Neural cell (in vitro differentiated cells): ENCODE results near the gene TRIM37. TPM values are rescaled to one million over a fixed set of nuclear protein-coding genes. Genes with fewer than 3 reads are reported as not detected.

Experiments used
- H2AFZ ChIP-seq: fragments of 200-600, 300-800 bp; sonication (generic), shearing (Covaris generic); 2 replicates; pipeline ENCODE4 v1.6.0; 2014; ENCODE audit warnings: low read depth, mild to moderate bottlenecking, antibody characterized with exemption, low read length, moderate library complexity
- H3F3A ChIP-seq: fragments of 200-600 bp; shearing (Covaris generic); 2 replicates; pipeline ENCODE4 v1.6.1; 2016; ENCODE audit warnings: mild to moderate bottlenecking, moderate library complexity, mixed read lengths, antibody characterized with exemption, low read length; ENCODE audit not compliant: insufficient read depth, poor library complexity, severe bottlenecking
- H3K27ac ChIP-seq: fragments of 200-600, 300-800 bp; sonication (generic), shearing (Covaris generic); 2 replicates; pipeline ENCODE4 v1.5.1; 2014; ENCODE audit warnings: mild to moderate bottlenecking, low read length, moderate library complexity
- H3K27me3 ChIP-seq: fragments of 300-800, 200-600 bp; sonication (generic), shearing (Covaris generic); 2 replicates; pipeline ENCODE4 v1.6.0; 2014; ENCODE audit warnings: mild to moderate bottlenecking, low read depth, low read length, moderate library complexity; ENCODE audit not compliant: insufficient read depth
- H3K36me3 ChIP-seq: fragments of 300-800, 200-600 bp; sonication (generic), shearing (Covaris generic); 2 replicates; pipeline ENCODE4 v1.5.1; 2014; ENCODE audit warnings: mild to moderate bottlenecking, antibody characterized with exemption, low read length, moderate library complexity; ENCODE audit not compliant: insufficient read depth
- H3K4me2 ChIP-seq: fragments of 300-800, 200-600 bp; sonication (generic), shearing (Covaris generic); 2 replicates; pipeline ENCODE4 v1.6.0; 2014; ENCODE audit warnings: mild to moderate bottlenecking, low read length
- H3K4me3 ChIP-seq: fragments of 300-800, 200-600 bp; sonication (generic), shearing (Covaris generic); 2 replicates; pipeline ENCODE4 v1.5.1; 2014; ENCODE audit warnings: mild to moderate bottlenecking, low read length, moderate library complexity
- H3K79me2 ChIP-seq: fragments of 200-600 bp; shearing (Covaris generic); replicated peaks from 2 replicates; pipeline ENCODE4 v1.6.0; 2014; ENCODE audit warnings: mild to moderate bottlenecking, low read length, moderate library complexity; ENCODE audit not compliant: insufficient read depth
- H3K9ac ChIP-seq: fragments of 300-800, 200-600 bp; sonication (generic), shearing (Covaris generic); 2 replicates; pipeline ENCODE4 v1.6.1; 2016; ENCODE audit warnings: mild to moderate bottlenecking, low read length, mixed read lengths
- H3K9me2 ChIP-seq: fragments of 200-600 bp; shearing (Covaris generic); 2 replicates; pipeline ENCODE4 v1.6.1; 2016; ENCODE audit warnings: mild to moderate bottlenecking, low read length, mixed read lengths; ENCODE audit not compliant: insufficient read depth
- H3K9me3 ChIP-seq: fragments of 200-600, 300-800 bp; sonication (generic), shearing (Covaris generic); 2 replicates; pipeline ENCODE4 v1.6.1; 2016; ENCODE audit warnings: mild to moderate bottlenecking, mixed run types, low read length, moderate library complexity, mixed read lengths
- H4K20me1 ChIP-seq: fragments of 200-600 bp; shearing (Covaris generic); 2 replicates; pipeline ENCODE4 v1.6.1; 2016; ENCODE audit warnings: mild to moderate bottlenecking, mixed run types; ENCODE audit not compliant: insufficient read depth
- CTCF ChIP-seq: fragments of 450-650 bp; IDR thresholded peaks from 2 replicates; pipeline ENCODE4 v1.5.1; 2014; ENCODE audit warnings: antibody characterized with exemption, mild to moderate bottlenecking, moderate library complexity; ENCODE audit not compliant: poor library complexity, severe bottlenecking
- EP300 ChIP-seq: fragments of 450-650 bp; conservative IDR thresholded peaks from 2 replicates; pipeline ENCODE4 v1.6.1; 2014; ENCODE audit warnings: antibody characterized with exemption, mild to moderate bottlenecking, moderate library complexity; ENCODE audit not compliant: poor library complexity, severe bottlenecking
- EZH2 ChIP-seq: fragments of 200-600, 300-800 bp; shearing (Covaris generic), sonication (generic); IDR thresholded peaks from 2 replicates; pipeline ENCODE4 v1.6.1; 2014; ENCODE audit warnings: antibody characterized with exemption, low read length, borderline replicate concordance, mild to moderate bottlenecking; ENCODE audit not compliant: insufficient read depth, poor library complexity, severe bottlenecking
- MXI1 ChIP-seq: fragments of 450-650 bp; conservative IDR thresholded peaks from 2 replicates; pipeline ENCODE4 v1.6.1; 2014; ENCODE audit warnings: antibody characterized with exemption, mild to moderate bottlenecking; ENCODE audit not compliant: poor library complexity, severe bottlenecking
- POLR2AphosphoS5 ChIP-seq: IDR thresholded peaks from 2 replicates; pipeline ENCODE4 v1.6.1; 2012
- RAD21 ChIP-seq: fragments of 450-650 bp; conservative IDR thresholded peaks from 2 replicates; pipeline ENCODE4 v1.6.1; 2014; ENCODE audit warnings: antibody characterized with exemption, mild to moderate bottlenecking, moderate library complexity
- REST ChIP-seq: IDR thresholded peaks from 2 replicates; pipeline ENCODE4 v1.6.1; 2012; ENCODE audit warnings: borderline replicate concordance
- SMC3 ChIP-seq: fragments of 450-650 bp; conservative IDR thresholded peaks from 2 replicates; pipeline ENCODE4 v1.6.1; 2014; ENCODE audit warnings: antibody characterized with exemption, mild to moderate bottlenecking, moderate library complexity; ENCODE audit not compliant: poor library complexity
- TAF1 ChIP-seq: IDR thresholded peaks from 2 replicates; pipeline ENCODE4 v1.6.1; 2012; ENCODE audit warnings: low read depth
- polyA plus RNA-seq: library from polyadenylated mRNA; depleted of rRNA; stranded (reverse); fragments of >200 nt; gene quantifications from 2 replicates; pipeline ENCODE4 v1.2.3, GENCODE V29; 2014

Gene TRIM37
- polyA plus RNA-seq, 1 donor from 2014 or later, result 65.2 TPM

GRCh38 chr17:59121901-59122480 lies 15.3 kb upstream of the TRIM37 start:
- no peaks in the 10 kb centered on the region for H4K20me1 ChIP-seq
- H3K27me3 ChIP-seq, result no peaks in the 10 kb centered on the region
- no peak overlapping the region for H2AFZ ChIP-seq
- no peaks in the 10 kb centered on the region for H3F3A ChIP-seq
- H3K4me3 ChIP-seq, result no peak overlapping the region
- no peaks in the 10 kb centered on the region for H3K9me3 ChIP-seq
- no peak overlapping the region for H3K9ac ChIP-seq
- H3K9me2 ChIP-seq, result no peaks in the 10 kb centered on the region
- no peaks in the 10 kb centered on the region for H3K36me3 ChIP-seq
- peaks cover 15% of the 10 kb centered on the region for H3K79me2 ChIP-seq
- TF ChIP-seq EP300, result no peak
- TF ChIP-seq POLR2AphosphoS5, result no peak
- no peak for TF ChIP-seq REST
- no peak for TF ChIP-seq RAD21
- no peak for TF ChIP-seq SMC3
- TF ChIP-seq EZH2, result no peak
- TF ChIP-seq CTCF, result no peak
- no peak for TF ChIP-seq TAF1
- TF ChIP-seq MXI1, result no peak
- no peak overlapping the region for H3K4me2 ChIP-seq
- no peak overlapping the region for H3K27ac ChIP-seq

- Histone ChIP-seq H3K4me3 (no peak overlapping the region), H3K9ac (no peak overlapping the region), H3F3A (no peaks in the 10 kb centered on the region), H3K9me2 (no peaks in the 10 kb centered on the region), H3K27ac (no peak overlapping the region), H3K4me2 (no peak overlapping the region), H4K20me1 (no peaks in the 10 kb centered on the region), H3K36me3 (no peaks in the 10 kb centered on the region), H2AFZ (no peak overlapping the region), H3K79me2 (peaks cover 22% of the 10 kb centered on the region), H3K9me3 (no peaks in the 10 kb centered on the region), H3K27me3 (no peaks in the 10 kb centered on the region)
- no peak for TF ChIP-seq MXI1
- no peak for TF ChIP-seq RAD21
- TF ChIP-seq CTCF, result no peak
- TF ChIP-seq TAF1, result no peak
- TF ChIP-seq EP300, result no peak
- TF ChIP-seq POLR2AphosphoS5, result no peak
- no peak for TF ChIP-seq REST
- no peak for TF ChIP-seq EZH2
- no peak for TF ChIP-seq SMC3
Observed at GRCh38 chr17:59115474-59115873, 8.8 kb upstream of the TRIM37 start.
